Measurements from ENCODE around the gene DNM2.
A peak's percentile ranks its signal among the peaks of the same experiment; 100 is the strongest.

DNM2 gene

DNA sequence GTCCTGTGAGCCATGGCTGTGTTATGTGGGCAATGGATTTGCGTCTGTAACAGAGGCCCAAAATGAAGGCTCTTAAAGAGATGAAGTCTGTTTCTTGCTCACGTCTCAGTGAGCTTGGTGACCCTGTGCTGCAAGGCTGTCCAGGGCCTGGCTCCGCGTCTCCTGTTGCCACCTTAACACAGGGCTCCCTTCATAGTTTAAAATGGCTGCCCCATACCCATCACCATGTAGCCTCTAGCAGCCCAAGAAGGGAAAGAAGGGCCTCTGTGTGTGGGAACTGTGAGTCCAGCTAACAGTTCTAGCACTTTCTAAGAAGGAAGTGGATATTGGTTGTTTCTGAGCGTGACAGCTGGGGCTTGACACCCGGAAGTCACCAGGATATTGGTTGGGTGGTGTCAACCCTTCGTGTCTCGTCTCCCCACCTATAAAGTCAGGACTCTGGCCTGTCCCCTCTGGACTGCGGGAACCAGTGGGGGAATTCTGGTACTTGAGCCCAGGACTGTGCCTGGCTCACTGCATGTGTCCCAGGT, 97.2 kb downstream of the DNM2 start:
- no peak for ATAC-seq
- Mint-ChIP-seq H3K9me3 (no peaks in the 10 kb centered on the region), H3K4me1 (peaks cover 12% of the 10 kb centered on the region), H3K4me3 (no peak overlapping the region), H3K36me3 (peaks cover 41% of the 10 kb centered on the region), H3K27me3 (no peaks in the 10 kb centered on the region), H3K27ac (peak overlapping the region; percentile 9)

DNA sequence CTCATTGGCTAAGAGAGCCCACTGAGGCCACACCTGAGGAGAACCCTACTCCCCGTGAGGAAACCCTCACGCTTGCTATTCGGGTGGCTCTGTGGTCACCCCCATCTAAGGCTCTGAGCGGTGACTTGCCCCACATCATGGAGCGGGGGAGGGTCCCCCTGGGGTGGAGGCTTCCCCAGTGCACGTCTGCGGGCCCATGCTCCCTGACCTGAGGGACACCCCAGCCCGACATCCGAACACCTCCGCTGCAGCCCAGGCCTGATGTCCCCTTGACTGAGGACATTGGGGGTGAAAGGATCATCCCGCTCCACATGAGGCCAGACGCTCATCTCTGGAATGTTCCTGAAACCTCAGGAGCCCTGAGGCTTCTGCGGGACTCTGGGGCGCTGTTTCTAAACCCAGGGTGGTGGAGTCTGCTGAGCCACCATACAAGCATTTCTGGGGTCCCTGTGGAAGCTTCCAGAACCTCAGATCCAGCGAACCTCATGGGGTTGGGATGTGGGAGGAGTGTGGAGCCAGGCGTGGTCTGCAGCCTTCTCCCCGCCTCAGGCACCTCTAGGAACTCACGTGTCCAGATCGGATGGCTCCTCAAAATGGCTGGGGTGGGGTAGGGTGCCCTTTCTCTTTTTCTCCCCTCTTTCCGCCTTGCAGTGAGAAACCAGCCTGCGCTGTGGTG, 98.2 kb downstream of the DNM2 start:
- no peak overlapping the region for H3K4me3 Mint-ChIP-seq
- H3K27me3 Mint-ChIP-seq, result no peaks in the 10 kb centered on the region
- H3K36me3 Mint-ChIP-seq, result peaks cover 43% of the 10 kb centered on the region
- H3K27ac Mint-ChIP-seq, result peak overlapping the region; percentile 49
- ATAC-seq, result no peak
- H3K4me1 Mint-ChIP-seq, result peaks cover 8% of the 10 kb centered on the region
- H3K9me3 Mint-ChIP-seq, result no peaks in the 10 kb centered on the region

GRCh38 chr19:10816691-10817090, 98.8 kb downstream of the DNM2 start:
- peaks cover 44% of the 10 kb centered on the region for H3K36me3 Mint-ChIP-seq
- ATAC-seq, result no peak
- H3K4me3 Mint-ChIP-seq, result no peak overlapping the region
- H3K27ac Mint-ChIP-seq, result peak overlapping the region; percentile 49
- peaks cover 8% of the 10 kb centered on the region for H3K4me1 Mint-ChIP-seq
- H3K27me3 Mint-ChIP-seq, result no peaks in the 10 kb centered on the region
- no peaks in the 10 kb centered on the region for H3K9me3 Mint-ChIP-seq

- peak overlapping the region; percentile 10 for H3K27ac Mint-ChIP-seq
- no peaks in the 10 kb centered on the region for H3K9me3 Mint-ChIP-seq
- H3K27me3 Mint-ChIP-seq, result no peaks in the 10 kb centered on the region
- no peak for ATAC-seq
- H3K36me3 Mint-ChIP-seq, result peaks cover 37% of the 10 kb centered on the region
- H3K4me3 Mint-ChIP-seq, result no peak overlapping the region
- peaks cover 8% of the 10 kb centered on the region for H3K4me1 Mint-ChIP-seq
These were observed 99.6 kb downstream of the DNM2 start for GRCh38 chr19:10817291-10818038.

DNA sequence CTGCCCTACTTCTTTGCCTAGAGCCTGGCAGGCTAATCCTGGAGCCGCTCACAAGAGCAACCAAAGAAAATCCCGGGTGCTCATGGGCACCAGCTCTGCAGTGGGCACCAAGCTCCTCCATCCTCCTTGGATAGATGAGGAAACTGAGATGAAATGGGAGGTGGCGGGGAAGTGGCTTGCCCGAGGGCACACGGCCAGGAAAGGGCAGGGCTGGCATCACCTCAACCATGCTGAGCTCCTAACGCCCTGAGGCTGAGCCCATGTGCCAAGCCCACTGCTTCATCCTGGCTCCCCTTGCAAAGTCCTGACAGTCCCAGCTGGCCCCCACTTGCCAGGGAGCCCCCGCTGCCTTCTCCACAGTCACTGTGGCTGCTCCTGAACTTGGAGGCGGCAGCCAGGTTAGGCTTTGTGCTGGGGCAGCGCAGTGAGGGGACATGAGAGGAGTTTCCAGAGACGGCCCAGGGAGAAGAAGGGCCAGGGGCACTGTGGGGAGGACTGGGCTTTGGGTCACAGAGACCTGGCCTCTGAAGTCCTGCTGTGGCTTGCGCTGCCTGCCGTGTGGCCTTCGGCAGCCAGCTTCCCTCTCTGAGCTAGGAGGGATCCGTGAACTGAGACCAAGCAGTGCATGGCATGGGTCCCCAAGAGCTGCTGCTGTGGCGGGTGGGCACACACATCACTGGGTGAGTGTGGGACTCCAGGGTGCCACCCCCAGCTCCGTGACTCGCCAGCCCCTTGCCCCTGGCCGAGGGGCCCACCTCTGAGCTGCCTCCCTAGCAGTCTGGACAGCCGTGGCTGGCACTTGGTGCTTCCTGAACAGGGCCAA, 100.6 kb downstream of the DNM2 start:
- Mint-ChIP-seq H3K27ac (peak overlapping the region; percentile 10), H3K9me3 (no peaks in the 10 kb centered on the region), H3K27me3 (no peaks in the 10 kb centered on the region), H3K4me3 (no peak overlapping the region), H3K4me1 (peaks cover 1% of the 10 kb centered on the region), H3K36me3 (peaks cover 34% of the 10 kb centered on the region)
- ATAC-seq, result no peak

DNA sequence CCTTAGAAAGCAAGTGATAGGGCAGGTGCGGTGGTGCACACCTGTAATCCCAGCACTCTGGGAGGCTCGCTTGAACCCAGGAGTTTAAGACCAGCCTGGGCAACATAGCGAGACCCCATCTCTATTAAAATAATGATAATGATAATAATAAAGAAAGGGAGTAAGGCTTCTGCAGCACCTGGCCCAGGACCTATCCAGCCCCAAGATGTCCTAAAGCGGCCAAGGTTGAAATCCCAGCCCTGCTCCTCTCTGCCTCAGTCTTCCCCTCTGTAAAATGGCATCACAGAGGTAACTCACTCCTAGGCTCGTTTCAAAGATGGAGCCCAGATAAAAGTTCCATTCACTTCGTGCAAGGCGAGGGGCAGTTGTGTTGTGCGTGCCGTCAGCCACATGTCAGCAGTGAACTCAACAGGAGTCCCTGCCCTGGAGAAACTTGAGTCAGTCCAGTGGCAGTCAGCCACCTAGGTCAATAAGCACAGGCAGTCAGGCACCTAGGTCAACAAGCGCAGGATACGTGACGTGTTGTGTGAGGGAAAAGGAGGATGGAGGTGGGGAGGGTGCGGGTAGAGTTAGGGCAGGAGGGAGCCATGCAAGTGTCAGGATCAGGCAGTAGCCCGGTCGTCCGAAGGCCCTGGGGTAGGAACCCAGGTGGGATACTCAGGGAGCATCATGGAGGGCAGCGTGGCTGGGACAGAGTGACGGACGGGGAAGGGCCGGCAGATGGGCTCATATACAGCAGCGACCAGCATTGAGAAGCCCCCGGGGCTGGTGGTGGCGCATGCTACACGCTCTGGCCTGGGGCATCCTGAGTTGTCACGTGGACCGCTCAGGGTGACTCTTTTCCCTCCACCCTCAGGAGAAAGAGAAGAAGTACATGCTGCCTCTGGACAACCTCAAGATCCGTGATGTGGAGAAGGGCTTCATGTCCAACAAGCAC, 101.5 kb downstream of the DNM2 start:
- ATAC-seq, result no peak
- Mint-ChIP-seq H3K4me3 (no peak overlapping the region), H3K27me3 (no peaks in the 10 kb centered on the region), H3K4me1 (no peaks in the 10 kb centered on the region), H3K36me3 (peaks cover 36% of the 10 kb centered on the region), H3K27ac (peak overlapping the region; percentile 0), H3K9me3 (no peaks in the 10 kb centered on the region)

GRCh38 chr19:10820173-10820572, 102.3 kb downstream of the DNM2 start:
- H3K27me3 Mint-ChIP-seq, result no peaks in the 10 kb centered on the region

GRCh38 chr19:10823690-10824089, 105.8 kb downstream of the DNM2 start:
- Mint-ChIP-seq H3K4me1 (no peaks in the 10 kb centered on the region), H3K36me3 (peaks cover 52% of the 10 kb centered on the region), H3K27me3 (no peaks in the 10 kb centered on the region), H3K4me3 (no peak overlapping the region), H3K9me3 (no peaks in the 10 kb centered on the region), H3K27ac (no peak overlapping the region)
- ATAC-seq, result no peak

More at GRCh38 chr19:10820173-10820572, 102.3 kb downstream of the DNM2 start:
- no peaks in the 10 kb centered on the region for H3K4me1 Mint-ChIP-seq
- no peak overlapping the region for H3K4me3 Mint-ChIP-seq
- no peaks in the 10 kb centered on the region for H3K9me3 Mint-ChIP-seq
- peak; percentile 48 for ATAC-seq
- H3K36me3 Mint-ChIP-seq, result peaks cover 39% of the 10 kb centered on the region
- H3K27ac Mint-ChIP-seq, result peak overlapping the region; percentile 0

- Mint-ChIP-seq H3K36me3 (peaks cover 38% of the 10 kb centered on the region), H3K27me3 (no peaks in the 10 kb centered on the region), H3K9me3 (no peaks in the 10 kb centered on the region), H3K27ac (no peak overlapping the region), H3K4me3 (no peak overlapping the region), H3K4me1 (no peaks in the 10 kb centered on the region)
- no peak for ATAC-seq
These were observed 108.4 kb downstream of the DNM2 start for GRCh38 chr19:10826231-10826630.

DNA sequence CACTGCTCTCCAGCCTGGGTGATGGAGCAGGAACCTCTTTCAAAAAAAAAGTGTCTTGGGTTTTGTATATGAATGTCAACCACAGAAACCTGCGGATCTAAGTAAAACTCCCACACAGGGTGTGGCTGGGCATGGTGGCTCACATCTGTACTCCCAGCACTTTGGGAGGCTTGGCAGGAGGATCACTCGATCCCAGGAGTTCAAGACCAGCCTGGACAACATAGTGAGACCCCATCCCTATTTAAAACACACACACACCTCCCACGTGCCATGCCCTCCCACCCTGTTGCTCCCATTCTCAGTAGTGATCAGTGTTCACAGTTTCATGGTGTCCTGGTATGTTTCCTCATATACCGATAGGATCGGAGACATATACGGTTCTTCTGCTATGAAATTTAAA, 109.0 kb downstream of the DNM2 start:
- Mint-ChIP-seq H3K4me1 (no peaks in the 10 kb centered on the region), H3K4me3 (no peak overlapping the region), H3K9me3 (no peaks in the 10 kb centered on the region), H3K27me3 (no peaks in the 10 kb centered on the region), H3K27ac (no peak overlapping the region), H3K36me3 (peaks cover 36% of the 10 kb centered on the region)
- no peak for ATAC-seq

DNA sequence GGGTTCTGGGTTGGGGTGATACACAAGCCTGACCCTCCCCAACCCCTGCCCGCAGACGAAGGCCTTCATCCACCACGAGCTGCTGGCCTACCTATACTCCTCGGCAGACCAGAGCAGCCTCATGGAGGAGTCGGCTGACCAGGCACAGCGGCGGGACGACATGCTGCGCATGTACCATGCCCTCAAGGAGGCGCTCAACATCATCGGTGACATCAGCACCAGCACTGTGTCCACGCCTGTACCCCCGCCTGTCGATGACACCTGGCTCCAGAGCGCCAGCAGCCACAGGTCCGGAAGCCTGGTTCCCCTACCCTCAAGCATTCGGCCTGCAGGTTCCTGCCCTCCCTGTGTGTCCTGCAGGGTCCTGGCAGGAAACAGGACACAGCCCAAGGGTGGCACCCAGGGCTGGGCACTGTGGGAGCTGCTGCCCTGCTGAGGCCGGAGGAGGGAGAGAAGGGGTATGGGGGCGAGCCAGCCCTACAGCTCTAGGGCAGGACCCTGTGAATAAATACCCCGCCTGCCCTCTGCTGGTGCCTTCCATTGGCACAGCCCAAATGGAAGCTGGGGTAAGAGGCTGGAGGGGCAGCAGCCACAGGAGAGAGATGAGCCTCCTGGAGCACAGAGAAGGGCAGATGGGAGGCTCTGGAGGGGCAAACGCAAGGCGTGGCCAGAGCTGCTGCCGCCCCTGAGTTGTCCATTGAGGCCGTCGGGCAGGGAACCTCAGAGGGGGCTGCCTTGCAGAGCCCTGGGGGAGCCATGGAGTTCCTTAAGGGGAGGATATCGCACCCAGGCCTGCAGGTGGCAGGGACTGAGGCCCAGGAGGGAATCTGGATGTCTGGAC, 111.3 kb downstream of the DNM2 start:
- H3K27me3 Mint-ChIP-seq, result no peaks in the 10 kb centered on the region
- no peak for ATAC-seq
- no peaks in the 10 kb centered on the region for H3K4me1 Mint-ChIP-seq
- peaks cover 40% of the 10 kb centered on the region for H3K36me3 Mint-ChIP-seq
- peak overlapping the region; percentile 38 for H3K27ac Mint-ChIP-seq
- H3K4me3 Mint-ChIP-seq, result no peak overlapping the region
- no peaks in the 10 kb centered on the region for H3K9me3 Mint-ChIP-seq

DNA sequence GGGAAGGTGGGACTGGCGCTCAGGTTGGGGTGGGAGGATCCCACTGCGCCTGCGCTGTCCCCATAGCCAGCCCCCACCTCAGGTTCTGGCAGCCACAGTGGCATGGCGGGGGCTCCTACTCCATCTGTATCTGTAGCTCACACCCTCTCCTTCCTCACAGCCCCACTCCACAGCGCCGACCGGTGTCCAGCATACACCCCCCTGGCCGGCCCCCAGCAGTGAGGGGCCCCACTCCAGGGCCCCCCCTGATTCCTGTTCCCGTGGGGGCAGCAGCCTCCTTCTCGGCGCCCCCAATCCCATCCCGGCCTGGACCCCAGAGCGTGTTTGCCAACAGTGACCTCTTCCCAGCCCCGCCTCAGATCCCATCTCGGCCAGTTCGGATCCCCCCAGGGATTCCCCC, 112.1 kb downstream of the DNM2 start:
- ATAC-seq, result no peak
- Mint-ChIP-seq H3K4me3 (no peak overlapping the region), H3K27me3 (no peaks in the 10 kb centered on the region), H3K4me1 (no peaks in the 10 kb centered on the region), H3K9me3 (no peaks in the 10 kb centered on the region), H3K27ac (peak overlapping the region; percentile 38), H3K36me3 (peaks cover 33% of the 10 kb centered on the region)

DNA sequence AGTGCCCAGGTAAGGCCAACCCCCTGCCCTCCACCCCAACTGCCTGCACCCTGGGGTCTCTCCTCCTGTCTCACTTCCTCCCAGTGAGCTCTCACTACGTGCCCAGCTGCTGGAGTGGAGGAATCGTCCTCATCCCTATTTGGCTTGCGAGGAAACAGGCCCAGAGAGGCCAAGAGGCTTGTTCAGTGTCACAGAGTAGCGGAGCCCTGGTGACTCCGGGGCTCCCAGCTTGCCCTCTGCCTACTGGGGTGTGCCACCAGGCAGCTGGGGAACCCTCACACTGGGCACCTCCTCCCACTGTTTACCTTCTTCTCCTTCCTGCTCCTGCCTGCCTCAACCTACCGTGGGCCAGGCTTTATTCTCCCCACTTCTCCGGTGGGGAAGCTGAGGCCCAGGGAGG, 112.5 kb downstream of the DNM2 start:
- peaks cover 3% of the 10 kb centered on the region for H3K4me1 Mint-ChIP-seq
- peaks cover under 1% of the 10 kb centered on the region for H3K9me3 Mint-ChIP-seq
- no peak overlapping the region for H3K4me3 Mint-ChIP-seq
- peak overlapping the region; percentile 38 for H3K27ac Mint-ChIP-seq
- ATAC-seq, result no peak
- peaks cover 31% of the 10 kb centered on the region for H3K36me3 Mint-ChIP-seq
- no peaks in the 10 kb centered on the region for H3K27me3 Mint-ChIP-seq
